MM.1S (cell line): ENCODE results near the gene ACTN4.

Experiments used
- DNase-seq: peaks from one replicate; pipeline ENCODE4 v3.0.0-alpha.2; 2015
- H2AFZ ChIP-seq: fragments of 300-600 bp; sonication (generic); 2 replicates; pipeline ENCODE4 v1.6.0; 2016; ENCODE audit warnings: antibody characterized with exemption, low read length
- H3F3A ChIP-seq: fragments of 300-600 bp; sonication (generic); 2 replicates; pipeline ENCODE4 v1.6.1; 2016; ENCODE audit warnings: mild to moderate bottlenecking, antibody characterized with exemption, low read length, moderate library complexity, mixed read lengths; ENCODE audit not compliant: insufficient read depth
- H3K27ac ChIP-seq: fragments of 300-600 bp; sonication (generic); 2 replicates; pipeline ENCODE4 v1.5.1; 2016; ENCODE audit warnings: mild to moderate bottlenecking, low read length
- H3K27me3 ChIP-seq: fragments of 300-600 bp; sonication (generic); replicated peaks from 2 replicates; pipeline ENCODE4 v1.6.0; 2016; ENCODE audit warnings: low read length; ENCODE audit not compliant: insufficient read depth
- H3K36me3 ChIP-seq: fragments of 300-600 bp; sonication (generic); replicated peaks from 2 replicates; pipeline ENCODE4 v1.6.1; 2016; ENCODE audit warnings: mild to moderate bottlenecking, low read length, mixed read lengths; ENCODE audit not compliant: insufficient read depth
- H3K4me1 ChIP-seq: fragments of 300-600 bp; sonication (generic); 2 replicates; pipeline ENCODE4 v1.6.1; 2016; ENCODE audit warnings: low read length, mixed read lengths
- H3K4me2 ChIP-seq: fragments of 300-600 bp; sonication (generic); 2 replicates; pipeline ENCODE4 v1.6.0; 2016; ENCODE audit warnings: low read depth, low read length
- H3K4me3 ChIP-seq: fragments of 300-600 bp; sonication (generic); 2 replicates; pipeline ENCODE4 v1.5.1; 2016; ENCODE audit warnings: low read length, mixed read lengths
- H3K79me2 ChIP-seq: fragments of 300-600 bp; sonication (generic); 2 replicates; pipeline ENCODE4 v1.6.1; 2016; ENCODE audit warnings: mixed run types, low read length, mixed read lengths
- H3K9ac ChIP-seq: fragments of 300-600 bp; sonication (generic); 2 replicates; pipeline ENCODE4 v1.6.1; 2016; ENCODE audit warnings: low read length, mixed read lengths
- H3K9me2 ChIP-seq: fragments of 300-600 bp; sonication (generic); replicated peaks from 2 replicates; pipeline ENCODE4 v1.6.1; 2016; ENCODE audit warnings: mild to moderate bottlenecking, low read length, mixed read lengths; ENCODE audit not compliant: insufficient read depth
- H3K9me3 ChIP-seq: fragments of 300-600 bp; sonication (generic); replicated peaks from 2 replicates; pipeline ENCODE4 v1.6.1; 2016; ENCODE audit warnings: mild to moderate bottlenecking, low read length, mixed read lengths; ENCODE audit not compliant: insufficient read depth
- H4K20me1 ChIP-seq: fragments of 300-600 bp; sonication (generic); 2 replicates; pipeline ENCODE4 v1.6.1; 2016; ENCODE audit warnings: mild to moderate bottlenecking, low read length, moderate library complexity, mixed read lengths; ENCODE audit not compliant: insufficient read depth
- EZH2 ChIP-seq: fragments of 300-600 bp; sonication (generic); optimal IDR thresholded peaks from 2 replicates; pipeline ENCODE3; 2017; ENCODE audit warnings: low read depth, mild to moderate bottlenecking, antibody characterized with exemption, low read length, mixed read lengths
- EZH2phosphoT487 ChIP-seq: fragments of 300-600 bp; sonication (generic); IDR thresholded peaks from 2 replicates; pipeline ENCODE4 v1.6.1; 2018; ENCODE audit warnings: antibody characterized with exemption, low read length
- TF ChIP-seq, protein P1 (sequence below): fragments of 300-600 bp; sonication (generic); IDR thresholded peaks from 2 replicates; pipeline ENCODE4 v1.5.1; 2016; ENCODE audit warnings: antibody characterized with exemption, low read length, mixed read lengths

ACTN4 gene

DNA sequence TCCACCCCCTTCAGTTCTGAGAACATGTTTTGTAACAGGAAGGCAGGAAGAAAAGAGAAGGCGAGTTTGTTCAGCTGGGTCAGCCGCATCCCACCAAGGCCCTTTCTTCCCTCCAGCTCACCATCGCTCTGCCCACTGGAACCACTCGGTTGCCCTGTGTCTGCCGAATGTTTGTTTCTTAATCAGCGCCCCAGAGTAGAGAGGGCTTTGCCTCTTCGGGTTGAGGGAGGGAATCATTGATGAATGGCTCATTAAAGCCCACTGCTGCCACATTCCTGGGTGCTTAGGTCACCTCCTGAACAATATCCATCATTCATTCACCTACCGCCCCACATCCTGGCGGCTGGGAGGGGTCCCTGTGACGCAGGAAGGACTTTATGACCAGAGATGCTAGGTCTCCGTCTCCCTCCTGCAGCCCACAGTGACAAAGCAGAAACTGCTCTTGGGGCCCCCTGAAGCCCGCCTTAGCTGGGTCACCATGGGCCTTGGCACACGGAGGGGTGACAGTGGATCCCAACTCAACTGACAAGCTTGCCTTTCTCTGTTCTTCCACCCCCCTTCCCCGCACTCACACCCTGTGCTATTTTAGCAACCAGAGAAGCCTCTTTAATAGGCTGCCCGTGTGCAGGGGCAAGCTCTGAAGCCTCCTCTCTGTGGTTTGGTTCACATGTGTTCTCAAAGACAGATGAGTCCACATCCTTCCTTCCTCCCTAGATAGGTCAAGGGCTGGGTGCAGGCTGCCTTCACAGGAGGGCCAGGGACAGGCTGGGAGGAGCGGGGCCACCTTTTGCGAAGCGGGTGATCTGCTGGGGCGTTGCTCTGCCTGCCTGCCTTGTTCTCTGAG lies 46.2 kb downstream of the ACTN4 start:
- Histone ChIP-seq H3K79me2 (peaks cover 93% of the 10 kb centered on the region), H3K9me3 (no peaks in the 10 kb centered on the region), H3K4me1 (peaks cover 25% of the 10 kb centered on the region), H3K4me3 (no peak overlapping the region), H3K36me3 (no peaks in the 10 kb centered on the region), H3K9me2 (no peaks in the 10 kb centered on the region), H3K27ac (peak overlapping the region; percentile 19; the same call in 1 of the 2 replicates), H3F3A (no peaks in the 10 kb centered on the region), H3K9ac (no peak overlapping the region), H4K20me1 (no peaks in the 10 kb centered on the region), H3K4me2 (peak overlapping the region; percentile 8; the same call in 1 of the 2 replicates), H3K27me3 (no peaks in the 10 kb centered on the region), H2AFZ (no peak overlapping the region)
- DNase-seq, result peak; percentile 65
- TF ChIP-seq, protein P1, sequence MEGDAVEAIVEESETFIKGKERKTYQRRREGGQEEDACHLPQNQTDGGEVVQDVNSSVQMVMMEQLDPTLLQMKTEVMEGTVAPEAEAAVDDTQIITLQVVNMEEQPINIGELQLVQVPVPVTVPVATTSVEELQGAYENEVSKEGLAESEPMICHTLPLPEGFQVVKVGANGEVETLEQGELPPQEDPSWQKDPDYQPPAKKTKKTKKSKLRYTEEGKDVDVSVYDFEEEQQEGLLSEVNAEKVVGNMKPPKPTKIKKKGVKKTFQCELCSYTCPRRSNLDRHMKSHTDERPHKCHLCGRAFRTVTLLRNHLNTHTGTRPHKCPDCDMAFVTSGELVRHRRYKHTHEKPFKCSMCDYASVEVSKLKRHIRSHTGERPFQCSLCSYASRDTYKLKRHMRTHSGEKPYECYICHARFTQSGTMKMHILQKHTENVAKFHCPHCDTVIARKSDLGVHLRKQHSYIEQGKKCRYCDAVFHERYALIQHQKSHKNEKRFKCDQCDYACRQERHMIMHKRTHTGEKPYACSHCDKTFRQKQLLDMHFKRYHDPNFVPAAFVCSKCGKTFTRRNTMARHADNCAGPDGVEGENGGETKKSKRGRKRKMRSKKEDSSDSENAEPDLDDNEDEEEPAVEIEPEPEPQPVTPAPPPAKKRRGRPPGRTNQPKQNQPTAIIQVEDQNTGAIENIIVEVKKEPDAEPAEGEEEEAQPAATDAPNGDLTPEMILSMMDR, result no peak
- TF ChIP-seq EZH2 (no peak), EZH2phosphoT487 (no peak)

DNA sequence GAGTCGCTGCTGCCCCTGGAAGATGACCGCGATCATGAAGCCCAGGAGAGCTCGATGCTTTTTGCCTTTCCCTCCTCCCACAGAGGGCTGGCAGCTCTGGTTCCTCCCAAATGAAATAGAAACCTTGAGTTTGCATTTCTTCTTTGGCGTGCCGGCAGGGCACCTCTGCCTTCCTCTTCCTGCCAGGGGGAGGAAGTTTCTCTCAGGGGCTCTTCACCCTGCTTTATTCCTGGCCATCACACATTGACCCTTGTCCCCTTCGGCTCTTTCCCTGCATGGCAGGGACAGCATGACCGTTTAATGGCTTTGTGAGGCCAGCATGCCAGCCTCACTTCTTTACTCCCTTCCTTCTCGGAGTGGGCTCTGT lies 47.9 kb downstream of the ACTN4 start:
- peak overlapping the region; percentile 13; the same call in 1 of the 2 replicates for H3K27ac ChIP-seq
- H3K79me2 ChIP-seq, result peaks cover 92% of the 10 kb centered on the region
- H3K9me3 ChIP-seq, result no peaks in the 10 kb centered on the region
- no peaks in the 10 kb centered on the region; the same call in 1 of the 2 replicates for H3K36me3 ChIP-seq
- DNase-seq, result peak; percentile 18
- no peaks in the 10 kb centered on the region for H4K20me1 ChIP-seq
- peak overlapping the region; percentile 55 for H3K4me2 ChIP-seq
- H2AFZ ChIP-seq, result no peak overlapping the region
- H3K9ac ChIP-seq, result no peak overlapping the region
- H3K4me1 ChIP-seq, result peaks cover 25% of the 10 kb centered on the region
- TF ChIP-seq EZH2phosphoT487 (no peak), EZH2 (no peak)
- TF ChIP-seq, protein P1, result no peak
- no peaks in the 10 kb centered on the region for H3K27me3 ChIP-seq
- no peaks in the 10 kb centered on the region for H3K9me2 ChIP-seq
- no peaks in the 10 kb centered on the region for H3F3A ChIP-seq
- H3K4me3 ChIP-seq, result no peak overlapping the region

DNA sequence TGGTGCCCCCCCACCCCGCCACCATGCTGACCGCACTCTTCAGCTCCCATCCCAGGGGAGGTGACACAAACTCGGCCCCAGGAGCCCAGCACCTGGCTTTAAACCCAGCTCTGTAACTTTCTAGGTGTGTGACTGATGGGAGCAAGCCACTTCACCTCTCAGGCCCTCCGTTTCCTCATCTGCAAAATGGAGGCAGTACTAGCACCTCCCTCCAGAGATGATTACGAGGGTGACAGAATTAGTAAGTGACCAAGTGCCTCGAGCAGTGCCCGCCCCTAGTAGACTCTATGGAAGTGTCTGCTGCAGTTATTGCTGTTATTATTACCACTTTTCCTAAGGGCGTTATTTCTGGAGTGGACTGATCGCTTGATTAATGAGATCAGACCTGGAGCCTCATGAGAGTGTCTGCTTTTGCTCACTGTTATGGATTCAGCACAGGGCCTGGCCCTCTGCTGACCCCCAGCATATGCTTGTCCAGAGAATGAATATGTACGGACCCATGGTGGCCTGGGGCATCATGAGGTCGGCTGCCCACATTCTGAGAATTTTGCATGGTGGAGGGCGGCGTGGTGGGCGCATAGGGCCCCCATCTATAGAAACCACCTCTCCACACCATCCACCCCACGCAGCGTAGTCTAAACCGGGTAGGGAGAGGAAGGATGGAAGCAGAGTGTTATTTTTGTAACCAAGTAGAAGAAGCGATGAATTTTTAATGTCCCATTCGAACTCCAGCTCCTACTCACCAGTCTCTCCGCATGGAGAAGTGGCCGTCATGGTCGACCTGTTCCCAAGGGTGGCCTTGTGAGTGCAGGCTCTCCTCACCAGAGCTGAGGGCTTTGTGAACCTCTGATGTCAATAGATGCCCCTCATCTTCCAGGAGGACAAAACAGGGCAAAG lies 48.6 kb downstream of the ACTN4 start:
- no peak overlapping the region for H3K9ac ChIP-seq
- peaks cover 89% of the 10 kb centered on the region for H3K79me2 ChIP-seq
- no peak overlapping the region for H2AFZ ChIP-seq
- H3K27ac ChIP-seq, result no peak overlapping the region
- no peaks in the 10 kb centered on the region for H3K9me3 ChIP-seq
- H4K20me1 ChIP-seq, result no peaks in the 10 kb centered on the region
- no peaks in the 10 kb centered on the region for H3F3A ChIP-seq
- H3K4me3 ChIP-seq, result no peak overlapping the region
- peak overlapping the region; percentile 55; the same call in 1 of the 2 replicates for H3K4me2 ChIP-seq
- H3K27me3 ChIP-seq, result no peaks in the 10 kb centered on the region
- H3K9me2 ChIP-seq, result no peaks in the 10 kb centered on the region
- DNase-seq, result no peak
- TF ChIP-seq EZH2 (no peak), EZH2phosphoT487 (no peak)
- TF ChIP-seq, protein P1, result no peak
- H3K4me1 ChIP-seq, result peaks cover 25% of the 10 kb centered on the region
- no peaks in the 10 kb centered on the region; the same call in 1 of the 2 replicates for H3K36me3 ChIP-seq
